Loucy (cell line): ENCODE results near the gene REV1.

Experiments used
- H2AFZ ChIP-seq: fragments of 200-600 bp; sonication (generic); 2 replicates; pipeline ENCODE4 v1.6.0; 2016; ENCODE audit warnings: antibody characterized with exemption, mild to moderate bottlenecking, low read length, moderate library complexity
- H3F3A ChIP-seq: fragments of 200-600 bp; 2 replicates; pipeline ENCODE4 v1.6.0; 2016; ENCODE audit warnings: antibody characterized with exemption, low read depth, mild to moderate bottlenecking
- H3K27me3 ChIP-seq: fragments of 200-600 bp; sonication (generic); 2 replicates; pipeline ENCODE4 v1.6.1; 2014; ENCODE audit warnings: low read length, mild to moderate bottlenecking; ENCODE audit not compliant: insufficient read depth, poor library complexity, severe bottlenecking
- H3K36me3 ChIP-seq: fragments of 200-600 bp; sonication (generic); 2 replicates; pipeline ENCODE4 v1.6.1; 2016; ENCODE audit warnings: low read length; ENCODE audit not compliant: insufficient read depth
- H3K4me1 ChIP-seq: fragments of 200-600 bp; sonication (generic); 2 replicates; pipeline ENCODE4 v1.5.1; 2014; ENCODE audit warnings: low read length, mild to moderate bottlenecking; ENCODE audit not compliant: insufficient read depth, poor library complexity, severe bottlenecking
- H3K4me2 ChIP-seq: fragments of 200-600 bp; sonication (generic); 2 replicates; pipeline ENCODE4 v1.6.0; 2014; ENCODE audit warnings: antibody characterized with exemption, low read length, low read depth, mild to moderate bottlenecking; ENCODE audit not compliant: poor library complexity, severe bottlenecking
- H3K4me3 ChIP-seq: fragments of 200-600 bp; sonication (generic); 2 replicates; pipeline ENCODE4 v1.5.1; 2014; ENCODE audit warnings: low read length, mild to moderate bottlenecking, mixed read lengths; ENCODE audit not compliant: poor library complexity, severe bottlenecking
- H3K79me2 ChIP-seq: fragments of 200-600 bp; sonication (generic); 2 replicates; pipeline ENCODE4 v1.6.1; 2014; ENCODE audit warnings: low read length; ENCODE audit not compliant: insufficient read depth
- H3K9ac ChIP-seq: fragments of 200-600 bp; sonication (generic); 2 replicates; pipeline ENCODE4 v1.6.0; 2014; ENCODE audit warnings: mild to moderate bottlenecking, low read depth, low read length, moderate library complexity; ENCODE audit not compliant: poor library complexity, severe bottlenecking
- H3K9me2 ChIP-seq: fragments of 200-600 bp; sonication (generic); replicated peaks from 2 replicates; pipeline ENCODE4 v1.6.1; 2016; ENCODE audit warnings: low read depth, low read length, mixed read lengths
- H3K9me3 ChIP-seq: fragments of 200-600 bp; sonication (generic); 2 replicates; pipeline ENCODE4 v1.6.1; 2014; ENCODE audit warnings: mild to moderate bottlenecking, antibody characterized with exemption, low read length, low read depth; ENCODE audit not compliant: insufficient read depth
- H4K20me1 ChIP-seq: fragments of 200-600 bp; sonication (generic); 2 replicates; pipeline ENCODE4 v1.6.0; 2014; ENCODE audit warnings: antibody characterized with exemption, low read length, mild to moderate bottlenecking; ENCODE audit not compliant: insufficient read depth, poor library complexity, severe bottlenecking
- CTCF ChIP-seq: fragments of 200-600 bp; sonication (generic); conservative IDR thresholded peaks from 2 replicates; pipeline ENCODE4 v1.5.1; 2014; ENCODE audit warnings: mild to moderate bottlenecking, antibody characterized with exemption, low read length
- EZH2phosphoT487 ChIP-seq: fragments of 200-600 bp; IDR thresholded peaks from 2 replicates; pipeline ENCODE4 v1.6.1; 2018; ENCODE audit warnings: antibody characterized with exemption, mild to moderate bottlenecking, moderate library complexity, borderline replicate concordance

Gene REV1

GRCh38 chr2:99514357-99514756 is 24.5 kb upstream of the REV1 start:
- Histone ChIP-seq H4K20me1 (no peaks in the 10 kb centered on the region), H3K79me2 (no peaks in the 10 kb centered on the region), H3K9ac (no peak overlapping the region), H3K36me3 (no peaks in the 10 kb centered on the region), H3K9me3 (no peaks in the 10 kb centered on the region), H3F3A (no peaks in the 10 kb centered on the region), H3K27me3 (no peaks in the 10 kb centered on the region), H3K9me2 (no peaks in the 10 kb centered on the region), H2AFZ (no peak overlapping the region), H3K4me1 (no peaks in the 10 kb centered on the region), H3K4me2 (no peak overlapping the region), H3K4me3 (no peak overlapping the region)
- TF ChIP-seq CTCF, result no peak
- TF ChIP-seq EZH2phosphoT487, result no peak

GRCh38 chr2:99512181-99512591 is 22.4 kb upstream of the REV1 start:
- Histone ChIP-seq H3K4me1 (no peaks in the 10 kb centered on the region), H3K9me3 (no peaks in the 10 kb centered on the region), H4K20me1 (no peaks in the 10 kb centered on the region), H3K36me3 (no peaks in the 10 kb centered on the region), H3K4me2 (no peak overlapping the region), H3K4me3 (no peak overlapping the region), H2AFZ (no peak overlapping the region), H3K27me3 (no peaks in the 10 kb centered on the region), H3K9ac (no peak overlapping the region), H3K9me2 (no peaks in the 10 kb centered on the region), H3F3A (no peaks in the 10 kb centered on the region), H3K79me2 (no peaks in the 10 kb centered on the region)
- TF ChIP-seq EZH2phosphoT487 (no peak), CTCF (no peak)

- Histone ChIP-seq H2AFZ (no peak overlapping the region), H3K4me2 (no peak overlapping the region), H3K4me3 (no peak overlapping the region), H3K79me2 (no peaks in the 10 kb centered on the region), H3F3A (no peaks in the 10 kb centered on the region), H3K27me3 (no peaks in the 10 kb centered on the region), H3K36me3 (no peaks in the 10 kb centered on the region), H3K9me3 (no peaks in the 10 kb centered on the region), H4K20me1 (no peaks in the 10 kb centered on the region), H3K9me2 (no peaks in the 10 kb centered on the region), H3K4me1 (no peaks in the 10 kb centered on the region), H3K9ac (no peak overlapping the region)
- TF ChIP-seq CTCF, result no peak
- no peak for TF ChIP-seq EZH2phosphoT487
Observed at GRCh38 chr2:99509387-99509786, 19.6 kb upstream of the REV1 start.
